GM12874 (cell line): Measurements from ENCODE around the gene D2HGDH.

Experiments
- CTCF ChIP-seq: IDR thresholded peaks from 2 replicates; pipeline ENCODE4 v1.5.1; 2011; ENCODE audit warnings: low read depth, mild to moderate bottlenecking, control low read depth, low read length, moderate library complexity; ENCODE audit not compliant: insufficient read depth

D2HGDH gene

GRCh38 chr2:241773511-241774418 is 39.3 kb downstream of the D2HGDH start:
- no peak for TF ChIP-seq CTCF

- TF ChIP-seq CTCF = no peak
Measured at GRCh38 chr2:241774419-241775222, 40.2 kb downstream of the D2HGDH start.

GRCh38 chr2:241775223-241776177 is 41.1 kb downstream of the D2HGDH start:
- TF ChIP-seq CTCF = no peak

- no peak for TF ChIP-seq CTCF
Measured at GRCh38 chr2:241776336-241777169, 42.1 kb downstream of the D2HGDH start, which contains the start of gene GAL3ST2. Gene GAL3ST2, plus strand, starts transcription at chr2:241776822. Its CDS starts 134 bp downstream, at chr2:241776956.

GRCh38 chr2:241777170-241777685 is 42.8 kb downstream of the D2HGDH start:
- TF ChIP-seq CTCF = no peak

- no peak for TF ChIP-seq CTCF
Measured at GRCh38 chr2:241777686-241778627, 43.5 kb downstream of the D2HGDH start.
